Measurements from ENCODE around the gene GALNT15. TPM values are rescaled to one million over a fixed set of nuclear protein-coding genes. Genes with fewer than 3 reads are reported as not detected.

GALNT15 gene
- total RNA-seq, 4 donors from 2014 or later: 386 to 830 (median 768) TPM

DNA sequence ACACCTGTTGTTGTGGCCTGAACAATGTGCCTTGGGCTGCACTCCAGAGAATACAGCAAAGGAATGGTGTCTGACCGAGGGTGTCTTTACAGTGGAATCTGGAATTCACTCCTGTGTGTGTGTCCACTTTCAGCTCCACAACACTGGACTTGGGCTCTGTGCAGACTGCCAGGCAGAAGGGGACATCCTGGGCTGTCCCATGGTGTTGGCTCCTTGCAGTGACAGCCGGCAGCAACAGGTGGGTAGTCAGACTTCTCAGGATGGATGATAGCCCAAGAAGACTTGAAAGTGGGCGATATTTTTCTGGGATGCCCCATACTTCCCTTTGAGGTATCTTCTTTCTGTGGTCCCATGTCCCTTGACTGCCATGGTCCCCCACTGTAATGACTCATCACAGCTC lies 45.3 kb downstream of the GALNT15 start:
- peaks cover 0 to 6% (median 0%) of the 10 kb centered on the region in 4 donors for H3K9me3 ChIP-seq
- 84 to 96% methylated on average over 3 of the region's 3 CpGs for WGBS, 2 donors
- H3K27me3 ChIP-seq: no peaks in the 10 kb centered on the region
- no peak overlapping the region for H3K27ac ChIP-seq
- H3K36me3 ChIP-seq: peaks cover 0 to 74% (median 0%) of the 10 kb centered on the region in 3 donors
- H3K4me3 ChIP-seq: no peak overlapping the region
- DNase-seq (ENCODE audit: low spot score in 2 of 2): no peak
- TF ChIP-seq POLR2A (IDR thresholded peaks at IDR 0.05) (no peak), EP300 (IDR thresholded peaks at IDR 0.05) (no peak)
- TF ChIP-seq, protein P1, sequence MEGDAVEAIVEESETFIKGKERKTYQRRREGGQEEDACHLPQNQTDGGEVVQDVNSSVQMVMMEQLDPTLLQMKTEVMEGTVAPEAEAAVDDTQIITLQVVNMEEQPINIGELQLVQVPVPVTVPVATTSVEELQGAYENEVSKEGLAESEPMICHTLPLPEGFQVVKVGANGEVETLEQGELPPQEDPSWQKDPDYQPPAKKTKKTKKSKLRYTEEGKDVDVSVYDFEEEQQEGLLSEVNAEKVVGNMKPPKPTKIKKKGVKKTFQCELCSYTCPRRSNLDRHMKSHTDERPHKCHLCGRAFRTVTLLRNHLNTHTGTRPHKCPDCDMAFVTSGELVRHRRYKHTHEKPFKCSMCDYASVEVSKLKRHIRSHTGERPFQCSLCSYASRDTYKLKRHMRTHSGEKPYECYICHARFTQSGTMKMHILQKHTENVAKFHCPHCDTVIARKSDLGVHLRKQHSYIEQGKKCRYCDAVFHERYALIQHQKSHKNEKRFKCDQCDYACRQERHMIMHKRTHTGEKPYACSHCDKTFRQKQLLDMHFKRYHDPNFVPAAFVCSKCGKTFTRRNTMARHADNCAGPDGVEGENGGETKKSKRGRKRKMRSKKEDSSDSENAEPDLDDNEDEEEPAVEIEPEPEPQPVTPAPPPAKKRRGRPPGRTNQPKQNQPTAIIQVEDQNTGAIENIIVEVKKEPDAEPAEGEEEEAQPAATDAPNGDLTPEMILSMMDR (IDR thresholded peaks at IDR 0.05): no peak
- H3K4me1 ChIP-seq: no peaks in the 10 kb centered on the region

GRCh38 chr3:16221990-16222389 lies 47.5 kb downstream of the GALNT15 start:
- Histone ChIP-seq H3K4me3 (no peak overlapping the region), H3K27me3 (no peaks in the 10 kb centered on the region), H3K9me3 (peaks cover 0 to 6% (median 0%) of the 10 kb centered on the region in 4 donors), H3K36me3 (peaks cover 0 to 77% (median 0%) of the 10 kb centered on the region in 3 donors), H3K27ac (no peak overlapping the region), H3K4me1 (no peaks in the 10 kb centered on the region)
- WGBS, 2 donors: 84 to 89% methylated on average over 3 of the region's 3 CpGs
- DNase-seq (ENCODE audit: low spot score in 2 of 2): no peak
- no peak for TF ChIP-seq EP300 (IDR thresholded peaks at IDR 0.05)
- TF ChIP-seq, protein P1 (IDR thresholded peaks at IDR 0.05): no peak
- no peak for TF ChIP-seq POLR2A (IDR thresholded peaks at IDR 0.05)

GRCh38 chr3:16222547-16222946 lies 48.1 kb downstream of the GALNT15 start:
- TF ChIP-seq EP300 (IDR thresholded peaks at IDR 0.05) (no peak), POLR2A (IDR thresholded peaks at IDR 0.05) (no peak)
- TF ChIP-seq, protein P1 (IDR thresholded peaks at IDR 0.05): no peak
- H3K36me3 ChIP-seq: peaks cover 0 to 81% (median 0%) of the 10 kb centered on the region in 3 donors
- 86 to 100% methylated on average over 2 of the region's 2 CpGs for WGBS, 2 donors

GRCh38 chr3:16224325-16224724 lies 49.8 kb downstream of the GALNT15 start:
- 62 to 96% methylated on average over 2 of the region's 2 CpGs for WGBS, 2 donors
- H3K9me3 ChIP-seq: peaks cover 0 to 6% (median 0%) of the 10 kb centered on the region in 4 donors
- H3K4me1 ChIP-seq: no peaks in the 10 kb centered on the region
- peaks cover 0 to 76% (median 0%) of the 10 kb centered on the region in 3 donors for H3K36me3 ChIP-seq
- no peak for DNase-seq (ENCODE audit: low spot score in 2 of 2)
- no peak overlapping the region for H3K4me3 ChIP-seq
- TF ChIP-seq EP300 (IDR thresholded peaks at IDR 0.05) (no peak), POLR2A (IDR thresholded peaks at IDR 0.05) (no peak)
- TF ChIP-seq, protein P1 (IDR thresholded peaks at IDR 0.05): no peak
- H3K27me3 ChIP-seq: no peaks in the 10 kb centered on the region
- H3K27ac ChIP-seq: no peak overlapping the region

More at GRCh38 chr3:16222547-16222946, 48.1 kb downstream of the GALNT15 start:
- Histone ChIP-seq H3K4me3 (no peak overlapping the region), H3K27me3 (no peaks in the 10 kb centered on the region), H3K4me1 (no peaks in the 10 kb centered on the region), H3K9me3 (peaks cover 0 to 6% (median 0%) of the 10 kb centered on the region in 4 donors), H3K27ac (no peak overlapping the region)
- DNase-seq (ENCODE audit: low spot score in 2 of 2): no peak

- Histone ChIP-seq H3K4me1 (no peaks in the 10 kb centered on the region), H3K4me3 (no peak overlapping the region), H3K27me3 (no peaks in the 10 kb centered on the region), H3K36me3 (peaks cover 0 to 46% (median 0%) of the 10 kb centered on the region in 3 donors), H3K9me3 (no peaks in the 10 kb centered on the region), H3K27ac (no peak overlapping the region)
- WGBS, 2 donors: 25 to 28% methylated on average over 1 of the region's 1 CpG
- no peak for DNase-seq (ENCODE audit: low spot score in 2 of 2)
- TF ChIP-seq, protein P1 (IDR thresholded peaks at IDR 0.05): no peak
- no peak for TF ChIP-seq POLR2A (IDR thresholded peaks at IDR 0.05)
- TF ChIP-seq EP300 (IDR thresholded peaks at IDR 0.05): no peak
Observed at GRCh38 chr3:16227566-16227965, 53.1 kb downstream of the GALNT15 start.

Data from tibial nerve (tissue), 4 donors.